NB4 (cell line): Measurements from ENCODE around the gene CSF3R.

ENCODE experiments used
- DNase-seq: peaks from one replicate; pipeline ENCODE4 v3.0.0; 2010; ENCODE audit warnings: low read depth
- H3K4me3 ChIP-seq: one replicate; pipeline ENCODE4 v1.5.1; 2011; ENCODE audit warnings: mild to moderate bottlenecking, low read depth, low read length, moderate library complexity
- CTCF ChIP-seq: IDR thresholded peaks from one replicate; pipeline ENCODE4 v1.5.1; 2012; ENCODE audit warnings: low read depth, low read length
- MAX ChIP-seq: IDR thresholded peaks from 2 replicates; pipeline ENCODE4 v1.6.1; 2011; ENCODE audit warnings: low read depth, low read length
- MYC ChIP-seq: IDR thresholded peaks from 2 replicates; pipeline ENCODE4 v1.6.1; 2011; ENCODE audit warnings: low read depth, low read length
- POLR2A ChIP-seq: IDR thresholded peaks from 2 replicates; pipeline ENCODE4 v1.6.1; 2011; ENCODE audit warnings: mild to moderate bottlenecking; ENCODE audit not compliant: insufficient read length; ENCODE audit errors: extremely low read depth

The CSF3R gene

GRCh38 chr1:36482724-36483388 is at the start of gene CSF3R:
Gene CSF3R (minus strand): TSS chr1:36482913. CDS start chr1:36479496, 3,417 bp downstream.
- TF ChIP-seq MAX (peak; percentile 63; the same call in 1 of the 2 replicates), POLR2A (peak; percentile 34), MYC (peak; percentile 48; the same call in 1 of the 2 replicates), CTCF (no peak)
- DNase-seq, result peak; percentile 94
- H3K4me3 ChIP-seq, result peak within 1 kb of the TSS; percentile 87

- no peak for TF ChIP-seq MAX
- TF ChIP-seq POLR2A, result no peak
- H3K4me3 ChIP-seq, result no peak overlapping the region
- DNase-seq, result no peak
Observed at GRCh38 chr1:36531833-36532232, 49.1 kb upstream of the CSF3R start.

- TF ChIP-seq POLR2A, result no peak
- TF ChIP-seq MAX, result no peak
- TF ChIP-seq MYC, result no peak
- TF ChIP-seq CTCF, result no peak
- H3K4me3 ChIP-seq, result no peak overlapping the region
- DNase-seq, result no peak
Observed at GRCh38 chr1:36530791-36531190, 48.1 kb upstream of the CSF3R start.

- no peak for DNase-seq
- H3K4me3 ChIP-seq, result no peak overlapping the region
- TF ChIP-seq POLR2A (no peak), MYC (no peak), MAX (no peak), CTCF (no peak)
Observed at GRCh38 chr1:36530261-36530660, 47.5 kb upstream of the CSF3R start.

GRCh38 chr1:36529769-36530260 is 47.1 kb upstream of the CSF3R start:
- DNase-seq, result no peak
- H3K4me3 ChIP-seq, result no peak overlapping the region
- TF ChIP-seq CTCF, result no peak
- TF ChIP-seq POLR2A, result no peak
- TF ChIP-seq MYC, result no peak

GRCh38 chr1:36528361-36529349 is 45.9 kb upstream of the CSF3R start:
- DNase-seq, result peak; percentile 30
- no peak overlapping the region for H3K4me3 ChIP-seq
- no peak for TF ChIP-seq POLR2A
- peak; percentile 36 for TF ChIP-seq CTCF
